Measurements from ENCODE around the gene BOLL. TPM values are rescaled to one million over a fixed set of nuclear protein-coding genes. Genes with fewer than 3 reads are reported as not detected.

The BOLL gene
- total and polyA plus RNA-seq, 2 experiments from 2014 or later = 2.0 TPM; not detected in 1

GRCh38 chr2:197777823-197778407 lies 7.2 kb downstream of the BOLL start:
- ATAC-seq = no peak
- no peaks in the 10 kb centered on the region for H3K9me2 ChIP-seq (ENCODE audit: insufficient read depth)
- H3K4me1 Mint-ChIP-seq = no peaks in the 10 kb centered on the region
- H3K27ac ChIP-seq (ENCODE audit: low read depth) = no peak overlapping the region
- no peaks in the 10 kb centered on the region for H3K36me3 Mint-ChIP-seq (ENCODE audit: low read depth)
- no peaks in the 10 kb centered on the region for H3K27me3 ChIP-seq (ENCODE audit: insufficient read depth)
- no peaks in the 10 kb centered on the region for H3F3A ChIP-seq (replicated peaks; ENCODE audit: low read depth)
- no peak for TF ChIP-seq EZH2phosphoT487 (IDR thresholded peaks at IDR 0.05; ENCODE audit: unreplicated experiment)
- no peak for TF ChIP-seq ZNF114 (CRISPR knock-in tag; IDR thresholded peaks at IDR 0.05)
- peak; percentile 64 to 95 for TF ChIP-seq CTCF (conservative IDR thresholded peaks at IDR 0.05; ENCODE audit: low read depth in 2 of 2)
- TF ChIP-seq NANOG (IDR thresholded peaks at IDR 0.05; ENCODE audit: borderline replicate concordance) = no peak
- H3K27ac Mint-ChIP-seq = no peak overlapping the region
- peak; percentile 51 for DNase-seq (ENCODE audit: low spot score)
- H2AFZ ChIP-seq = no peak overlapping the region
- H3K9me3 Mint-ChIP-seq = no peaks in the 10 kb centered on the region
- H3K4me1 ChIP-seq (ENCODE audit: insufficient read depth) = no peaks in the 10 kb centered on the region
- no peaks in the 10 kb centered on the region for H4K20me1 ChIP-seq (replicated peaks; ENCODE audit: insufficient read depth)
- H3K27me3 Mint-ChIP-seq (ENCODE audit: insufficient read depth, low read depth, poor library complexity) = no peaks in the 10 kb centered on the region
- no peak overlapping the region for H3K4me3 Mint-ChIP-seq
- no peak overlapping the region for H3K4me3 ChIP-seq
- H3K79me2 ChIP-seq (replicated peaks; ENCODE audit: insufficient read depth) = no peaks in the 10 kb centered on the region
- no peak overlapping the region for H3K4me2 ChIP-seq
- no peaks in the 10 kb centered on the region for H3K36me3 ChIP-seq (ENCODE audit: insufficient read depth)

- Histone ChIP-seq H3F3A (replicated peaks; ENCODE audit: low read depth) (no peaks in the 10 kb centered on the region), H3K27me3 (ENCODE audit: insufficient read depth) (no peaks in the 10 kb centered on the region), H3K27ac (ENCODE audit: low read depth) (no peak overlapping the region), H4K20me1 (replicated peaks; ENCODE audit: insufficient read depth) (no peaks in the 10 kb centered on the region), H3K36me3 (ENCODE audit: insufficient read depth) (no peaks in the 10 kb centered on the region), H2AFZ (no peak overlapping the region), H3K4me1 (ENCODE audit: insufficient read depth) (no peaks in the 10 kb centered on the region), H3K4me3 (no peak overlapping the region), H3K9me2 (ENCODE audit: insufficient read depth) (peaks cover 6% of the 10 kb centered on the region; the same call in 1 of the 2 replicates), H3K4me2 (no peak overlapping the region), H3K79me2 (replicated peaks; ENCODE audit: insufficient read depth) (no peaks in the 10 kb centered on the region)
- ATAC-seq = peak; percentile 41; the same call in 1 of the 3 replicates
- H3K4me1 Mint-ChIP-seq = no peaks in the 10 kb centered on the region
- peaks cover 19% of the 10 kb centered on the region for H3K9me3 Mint-ChIP-seq
- no peaks in the 10 kb centered on the region for H3K27me3 Mint-ChIP-seq (ENCODE audit: insufficient read depth, low read depth, poor library complexity)
- H3K4me3 Mint-ChIP-seq = no peak overlapping the region
- peak; percentile 17 for DNase-seq (ENCODE audit: low spot score)
- H3K36me3 Mint-ChIP-seq (ENCODE audit: low read depth) = peaks cover 6% of the 10 kb centered on the region; the same call in 2 of the 3 replicates
- TF ChIP-seq STAT1 (IDR thresholded peaks at IDR 0.05; ENCODE audit: unreplicated experiment) (no peak), EZH2 (IDR thresholded peaks at IDR 0.05; ENCODE audit: low read depth, unreplicated experiment) (no peak), CTCF (conservative IDR thresholded peaks at IDR 0.05; ENCODE audit: low read depth in 2 of 2) (no peak), CREB1 (CRISPR knock-in tag; IDR thresholded peaks at IDR 0.05; ENCODE audit: low read depth) (no peak), EZH2phosphoT487 (IDR thresholded peaks at IDR 0.05; ENCODE audit: unreplicated experiment) (no peak), NANOG (IDR thresholded peaks at IDR 0.05; ENCODE audit: borderline replicate concordance) (no peak), REST (IDR thresholded peaks at IDR 0.05; ENCODE audit: unreplicated experiment) (no peak), ZNF114 (CRISPR knock-in tag; IDR thresholded peaks at IDR 0.05) (no peak), ETS1 (IDR thresholded peaks at IDR 0.05) (no peak)
- no peak overlapping the region for H3K27ac Mint-ChIP-seq
Measured at GRCh38 chr2:197760293-197760657, 24.8 kb downstream of the BOLL start.
